Measurements from ENCODE around the gene CCDC148.
"Not testable (repeated sequence)": the region's sequence is repeated elsewhere in the genome, so short reads cannot be mapped to it uniquely, and the experiment has no call there.

Gene CCDC148

DNA sequence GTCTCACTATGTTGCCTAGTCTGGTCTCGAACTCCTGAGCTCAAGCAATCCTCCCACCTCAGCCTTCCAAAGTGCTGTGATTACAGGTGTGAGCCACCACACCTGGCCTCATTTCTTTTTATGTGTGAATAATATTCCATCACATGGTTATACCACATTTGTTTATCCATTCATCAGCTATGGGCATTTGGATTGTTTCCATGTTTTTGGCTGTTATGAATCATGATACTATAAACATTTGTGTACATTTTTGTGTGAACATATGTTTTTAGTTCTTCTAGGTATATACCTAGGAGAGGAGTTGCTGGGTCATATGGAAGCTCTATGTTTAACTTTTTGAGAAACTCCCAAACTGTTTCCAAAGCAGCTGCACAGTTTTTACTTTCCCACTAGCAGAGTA lies 24.6 kb upstream of the CCDC148 start:
- no peak for DNase-seq (ENCODE audit: low spot score)

GRCh38 chr2:158478816-158479215 lies 22.3 kb upstream of the CCDC148 start:
- DNase-seq (ENCODE audit: low spot score) = no peak

DNA sequence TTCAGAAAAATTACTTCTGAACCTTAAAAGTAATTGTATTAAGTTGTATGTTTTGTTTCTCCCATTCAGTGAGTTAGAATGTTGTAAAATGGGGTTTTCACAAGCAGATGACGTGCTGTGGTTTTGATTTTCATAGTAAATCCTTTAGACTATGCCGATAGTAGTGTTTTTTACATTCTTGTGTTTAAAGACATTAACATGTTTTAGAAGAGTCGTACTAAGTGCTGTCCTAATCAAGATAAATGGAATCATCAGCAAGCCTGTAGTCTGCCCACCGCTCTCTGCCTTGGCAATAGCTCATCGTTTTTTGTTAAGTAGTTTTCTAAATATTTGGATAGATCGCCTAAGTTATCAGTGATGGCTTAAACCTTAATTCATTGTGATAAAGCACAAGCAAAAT lies 21.7 kb upstream of the CCDC148 start:
- DNase-seq (ENCODE audit: low spot score) = no peak

- DNase-seq (ENCODE audit: low spot score) = no peak
These were observed 20.6 kb upstream of the CCDC148 start for GRCh38 chr2:158477202-158477601.

DNA sequence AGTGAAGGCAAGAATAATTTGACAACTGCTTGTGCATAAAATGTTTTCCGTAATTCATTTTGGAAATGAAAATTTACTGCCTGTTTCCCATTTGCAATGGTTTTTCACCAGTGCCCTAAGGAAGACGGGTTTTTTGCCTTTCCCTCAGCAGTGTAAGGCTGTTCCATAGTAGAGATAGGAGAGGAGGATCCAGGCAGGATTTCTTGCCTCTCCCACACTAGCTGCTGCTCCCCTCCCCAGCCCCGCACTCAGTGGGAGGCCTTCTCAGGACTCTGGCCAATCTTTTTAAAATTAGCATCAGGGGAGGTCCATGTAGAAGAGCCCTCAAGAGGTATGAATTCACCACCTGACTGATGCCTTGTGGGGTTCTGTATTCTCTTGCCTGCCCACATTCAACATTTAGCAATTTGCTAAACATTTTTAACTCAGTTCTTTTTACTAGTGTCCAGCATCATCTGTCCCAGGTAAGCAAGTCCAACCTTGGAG lies 18.0 kb upstream of the CCDC148 start:
- DNase-seq (ENCODE audit: low spot score) = not testable (repeated sequence)

GRCh38 chr2:158473719-158474392 lies 17.3 kb upstream of the CCDC148 start:
- DNase-seq (ENCODE audit: low spot score) = no peak

DNA sequence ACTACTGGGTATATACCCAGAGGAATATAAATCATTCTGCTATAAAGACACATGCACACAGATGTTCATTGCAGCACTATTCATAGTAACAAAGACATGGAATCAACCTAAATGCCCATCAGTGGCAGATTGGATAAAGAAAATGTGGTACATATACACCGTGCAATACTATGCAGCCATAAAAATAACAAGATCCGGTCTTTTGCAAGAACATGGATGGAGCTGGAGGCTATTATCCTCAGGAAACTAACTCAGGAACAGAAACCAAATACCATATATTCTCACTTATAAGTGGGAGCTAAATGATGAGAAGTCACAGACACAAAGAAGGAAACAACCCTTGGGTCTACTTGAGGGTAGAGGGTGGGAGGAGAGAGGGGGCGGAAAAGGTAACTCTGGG lies 16.7 kb upstream of the CCDC148 start:
- not testable (repeated sequence) for DNase-seq (ENCODE audit: low spot score)

DNA sequence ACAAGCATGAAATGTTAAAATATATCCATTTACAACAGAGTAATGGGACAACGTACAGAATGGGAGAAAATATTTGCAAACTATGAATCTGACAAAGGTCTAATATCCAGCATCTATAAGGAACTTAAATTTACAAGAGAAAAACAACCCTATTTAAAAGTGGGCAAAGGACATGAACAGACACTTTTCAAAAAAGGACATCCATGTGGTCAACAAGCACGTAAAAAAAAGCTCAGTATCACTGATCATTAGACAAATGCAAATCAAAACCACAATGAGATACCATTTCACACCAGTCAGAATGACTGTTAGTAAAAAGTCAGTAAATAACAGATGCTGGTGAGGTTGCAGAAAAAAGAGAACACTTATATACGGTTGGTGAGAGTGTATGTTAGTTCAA lies 16.3 kb upstream of the CCDC148 start:
- DNase-seq (ENCODE audit: low spot score) = not testable (repeated sequence)

GRCh38 chr2:158467248-158467647 lies 10.7 kb upstream of the CCDC148 start:
- no peak for DNase-seq (ENCODE audit: low spot score)

- peak; percentile 34 for DNase-seq (ENCODE audit: low spot score)
These were observed 8.1 kb upstream of the CCDC148 start for GRCh38 chr2:158464426-158465281.

DNA sequence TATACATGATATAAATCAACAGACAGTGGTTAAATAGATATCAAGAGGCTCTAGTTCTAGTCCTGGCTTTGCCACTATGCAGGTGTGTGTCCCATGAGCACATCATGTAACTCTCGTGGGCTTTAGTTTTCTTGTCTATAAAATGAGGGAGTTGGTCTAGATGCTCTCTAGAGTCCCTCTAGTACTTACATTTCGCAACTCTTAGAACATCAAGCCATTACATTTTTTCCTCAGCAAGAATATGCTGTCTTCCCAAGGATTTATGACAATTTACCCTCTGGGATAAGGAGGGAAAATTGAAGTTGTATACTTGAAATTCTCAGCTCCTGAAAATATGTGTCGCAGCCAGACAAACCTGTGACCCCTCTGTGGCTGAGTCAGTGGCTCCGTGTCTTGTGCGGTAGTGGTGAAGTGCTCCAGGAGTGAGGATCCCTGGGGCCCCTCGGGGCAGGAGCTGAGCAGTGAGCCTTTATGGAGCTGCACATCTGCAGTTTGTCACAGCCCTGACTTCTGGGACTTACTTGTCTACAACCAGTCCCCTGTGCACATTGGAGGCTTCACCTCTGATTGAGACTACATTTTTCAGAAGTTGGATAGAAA lies 7.0 kb upstream of the CCDC148 start:
- DNase-seq (ENCODE audit: low spot score) = no peak

GRCh38 chr2:158460632-158461297 lies 4.2 kb upstream of the CCDC148 start:
- DNase-seq (ENCODE audit: low spot score) = no peak

DNA sequence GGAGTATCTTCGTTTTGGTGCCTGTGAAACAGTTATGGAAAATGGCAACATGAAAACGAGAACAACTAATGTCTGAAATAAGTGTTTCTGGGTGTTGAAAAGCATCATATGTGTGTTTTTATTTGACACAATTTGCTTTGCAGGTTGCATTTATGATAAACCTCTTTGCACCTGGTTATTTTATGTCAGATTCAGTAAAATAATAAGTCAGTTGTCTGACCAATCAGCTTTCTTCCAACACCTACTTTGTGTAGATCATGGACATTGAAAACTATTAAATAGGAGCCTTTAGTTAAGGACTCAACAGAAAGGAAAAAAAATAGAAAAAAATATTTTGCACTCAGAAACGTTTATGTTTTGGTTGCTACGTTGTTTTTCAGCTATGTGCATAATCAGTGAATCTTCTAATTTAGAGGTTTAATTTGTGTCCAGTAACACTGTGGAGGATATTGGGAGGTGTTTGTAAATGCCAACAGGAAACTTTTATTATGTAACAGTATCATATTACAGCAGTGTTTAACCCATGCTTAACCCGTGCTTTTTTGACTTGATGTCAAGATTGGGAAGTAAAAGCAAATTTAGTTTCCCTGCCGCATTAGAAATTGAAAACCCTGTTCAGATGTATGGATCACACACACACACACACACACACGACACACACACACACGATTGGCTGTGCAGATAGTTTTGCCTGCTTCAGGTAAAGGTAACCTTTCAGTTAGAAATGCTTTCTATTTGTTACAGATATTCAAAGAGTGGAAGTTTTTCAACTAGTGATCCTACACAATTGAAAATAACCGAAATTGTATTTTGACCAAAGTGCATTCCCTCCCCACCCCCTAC lies 2.8 kb upstream of the CCDC148 start:
- DNase-seq (ENCODE audit: low spot score) = no peak

DNA sequence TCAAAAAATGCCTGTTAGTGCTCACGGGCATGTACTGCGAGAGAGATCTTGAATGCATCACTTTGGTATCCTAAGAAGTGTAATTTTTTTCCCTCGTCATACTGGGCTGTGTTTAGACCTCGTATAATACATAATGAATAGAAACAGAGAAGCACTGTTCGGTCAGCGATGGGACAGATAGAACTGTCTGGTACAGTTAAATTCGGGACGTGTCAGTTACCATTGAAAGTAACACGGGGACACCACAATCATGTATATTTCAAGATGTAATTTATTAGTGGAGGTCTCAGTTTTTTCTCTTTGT lies 2.0 kb upstream of the CCDC148 start:
- no peak for DNase-seq (ENCODE audit: low spot score)

DNA sequence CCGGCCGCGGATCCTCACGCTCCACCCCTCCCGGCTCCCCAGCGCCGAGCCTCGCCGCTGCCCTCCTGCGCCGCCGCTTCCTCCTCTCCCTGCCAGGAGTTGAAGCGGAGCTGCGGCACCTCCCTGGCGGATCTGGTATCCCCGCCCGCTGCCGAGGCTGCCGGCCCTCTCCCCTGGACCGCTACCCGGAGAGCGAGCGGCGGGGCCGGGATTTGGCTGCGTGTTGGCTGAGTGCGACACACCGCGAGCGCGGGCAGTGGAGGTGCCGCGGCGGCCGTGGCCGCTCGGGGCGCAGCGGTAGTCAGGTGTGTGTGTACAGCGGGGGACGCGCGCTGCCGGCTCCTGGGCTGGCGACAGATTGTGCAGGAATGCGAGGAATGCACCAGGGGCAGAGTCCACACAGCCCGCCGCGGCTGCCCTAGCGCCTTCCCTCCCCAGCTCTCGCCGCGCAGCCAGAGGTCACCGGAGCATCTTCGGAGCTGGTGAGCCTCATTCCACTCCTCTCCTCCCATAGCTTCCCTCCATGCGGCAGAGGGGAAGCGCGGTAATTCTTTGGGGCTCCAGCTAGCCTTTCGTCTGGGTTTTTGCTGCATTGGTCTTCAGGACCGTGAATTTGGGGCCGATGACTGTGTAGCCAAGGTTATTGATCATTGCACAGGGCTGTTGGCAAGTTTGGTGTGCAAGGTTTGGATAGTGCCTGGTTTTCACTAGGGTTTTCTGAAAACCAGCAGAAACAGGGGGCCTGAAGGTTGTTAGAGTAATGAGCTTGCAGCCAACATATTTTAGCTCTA lies 1.5 kb upstream of the CCDC148 start:
- peak; percentile 59 for DNase-seq (ENCODE audit: low spot score)

- peak; percentile 40 for DNase-seq (ENCODE audit: low spot score)
These were observed 706 bp upstream of the CCDC148 start for GRCh38 chr2:158457092-158457825.

GRCh38 chr2:158443606-158444005 lies 12.9 kb downstream of the CCDC148 start:
- DNase-seq (ENCODE audit: low spot score) = no peak

DNA sequence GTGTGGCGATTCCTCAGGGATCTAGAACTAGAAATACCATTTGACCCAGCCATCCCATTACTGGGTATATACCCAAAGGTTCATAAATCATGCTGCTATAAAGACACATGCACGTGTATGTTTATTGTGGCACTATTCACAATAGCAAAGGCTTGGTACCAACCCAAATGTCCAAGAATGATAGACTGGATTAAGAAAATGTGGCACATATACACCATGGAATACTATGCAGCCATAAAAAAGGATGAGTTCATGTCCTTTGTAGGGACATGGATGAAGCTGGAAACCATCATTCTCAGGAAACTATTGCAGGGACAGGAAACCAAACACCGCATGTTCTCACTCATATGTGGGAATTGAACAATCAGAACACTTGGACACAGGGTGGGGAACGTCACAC lies 17.5 kb downstream of the CCDC148 start:
- not testable (repeated sequence) for DNase-seq (ENCODE audit: low spot score)

DNA sequence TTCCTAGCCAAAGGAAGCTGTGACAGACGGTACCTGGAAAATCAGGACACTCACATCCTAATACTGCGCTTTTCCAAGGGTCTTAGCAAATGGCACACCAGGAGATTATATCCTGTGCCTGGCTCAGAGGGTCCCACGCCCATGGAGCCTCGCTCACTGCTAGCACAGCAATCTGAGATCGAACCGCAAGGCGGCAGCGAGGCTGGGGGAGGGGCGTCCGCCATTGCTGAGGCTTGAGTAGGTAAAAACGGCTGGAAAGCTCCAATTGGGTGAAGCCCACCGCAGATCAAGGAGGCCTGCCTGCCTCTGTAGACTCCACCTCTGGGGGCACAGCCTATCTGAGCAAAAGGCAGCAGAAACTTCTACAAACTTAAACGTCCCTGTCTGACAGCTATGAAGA lies 22.8 kb downstream of the CCDC148 start:
- DNase-seq (ENCODE audit: low spot score) = not testable (repeated sequence)

DNA sequence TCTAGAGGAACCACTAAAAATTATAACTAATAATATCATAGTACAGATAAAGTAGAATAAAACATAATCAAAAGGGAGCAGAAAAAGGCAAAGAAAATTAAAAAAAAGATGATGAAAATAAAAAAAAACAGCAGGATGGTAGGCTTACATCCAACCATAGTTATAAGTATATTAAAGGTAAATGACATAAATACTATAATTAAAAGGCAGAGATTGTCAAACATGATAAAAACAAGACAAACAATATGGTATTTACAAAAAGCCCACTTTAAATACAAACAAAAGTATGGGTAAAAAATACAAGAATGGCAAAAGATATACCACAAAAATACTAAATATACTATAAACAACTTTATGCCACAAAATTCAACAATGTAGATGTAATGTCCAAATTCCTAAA lies 24.4 kb downstream of the CCDC148 start:
- DNase-seq (ENCODE audit: low spot score) = no peak
